SH-SY5Y (cell line): ENCODE results near the gene AMER3.

ENCODE experiments used
- GATA2 ChIP-seq: IDR thresholded peaks from 2 replicates; pipeline ENCODE4 v1.6.1; 2011; ENCODE audit warnings: mild to moderate bottlenecking, low read depth, low read length
- GATA3 ChIP-seq: IDR thresholded peaks from 2 replicates; pipeline ENCODE4 v1.6.1; 2011; ENCODE audit warnings: low read depth, mild to moderate bottlenecking, low read length, moderate library complexity

GRCh38 chr2:130808482-130809268 is 53.3 kb downstream of the AMER3 start:
- no peak for TF ChIP-seq GATA3
- TF ChIP-seq GATA2: no peak
